Neural cell (in vitro differentiated cells): ENCODE results near the gene TMEM98. TPM values are rescaled to one million over a fixed set of nuclear protein-coding genes. Genes with fewer than 3 reads are reported as not detected.
"Not testable (repeated sequence)": the region's sequence is repeated elsewhere in the genome, so short reads cannot be mapped to it uniquely, and the experiment has no call there.

Source experiments
- H2AFZ ChIP-seq: fragments of 200-600, 300-800 bp; sonication (generic), shearing (Covaris generic); 2 replicates; pipeline ENCODE4 v1.6.0; 2014; ENCODE audit warnings: low read depth, mild to moderate bottlenecking, antibody characterized with exemption, low read length, moderate library complexity
- H3F3A ChIP-seq: fragments of 200-600 bp; shearing (Covaris generic); 2 replicates; pipeline ENCODE4 v1.6.1; 2016; ENCODE audit warnings: mild to moderate bottlenecking, moderate library complexity, mixed read lengths, antibody characterized with exemption, low read length; ENCODE audit not compliant: insufficient read depth, poor library complexity, severe bottlenecking
- H3K27ac ChIP-seq: fragments of 200-600, 300-800 bp; sonication (generic), shearing (Covaris generic); 2 replicates; pipeline ENCODE4 v1.5.1; 2014; ENCODE audit warnings: mild to moderate bottlenecking, low read length, moderate library complexity
- H3K27me3 ChIP-seq: fragments of 300-800, 200-600 bp; sonication (generic), shearing (Covaris generic); 2 replicates; pipeline ENCODE4 v1.6.0; 2014; ENCODE audit warnings: mild to moderate bottlenecking, low read depth, low read length, moderate library complexity; ENCODE audit not compliant: insufficient read depth
- H3K36me3 ChIP-seq: fragments of 300-800, 200-600 bp; sonication (generic), shearing (Covaris generic); 2 replicates; pipeline ENCODE4 v1.5.1; 2014; ENCODE audit warnings: mild to moderate bottlenecking, antibody characterized with exemption, low read length, moderate library complexity; ENCODE audit not compliant: insufficient read depth
- H3K4me2 ChIP-seq: fragments of 300-800, 200-600 bp; sonication (generic), shearing (Covaris generic); 2 replicates; pipeline ENCODE4 v1.6.0; 2014; ENCODE audit warnings: mild to moderate bottlenecking, low read length
- H3K4me3 ChIP-seq: fragments of 300-800, 200-600 bp; sonication (generic), shearing (Covaris generic); 2 replicates; pipeline ENCODE4 v1.5.1; 2014; ENCODE audit warnings: mild to moderate bottlenecking, low read length, moderate library complexity
- H3K79me2 ChIP-seq: fragments of 200-600 bp; shearing (Covaris generic); replicated peaks from 2 replicates; pipeline ENCODE4 v1.6.0; 2014; ENCODE audit warnings: mild to moderate bottlenecking, low read length, moderate library complexity; ENCODE audit not compliant: insufficient read depth
- H3K9ac ChIP-seq: fragments of 300-800, 200-600 bp; sonication (generic), shearing (Covaris generic); 2 replicates; pipeline ENCODE4 v1.6.1; 2016; ENCODE audit warnings: mild to moderate bottlenecking, low read length, mixed read lengths
- H3K9me2 ChIP-seq: fragments of 200-600 bp; shearing (Covaris generic); 2 replicates; pipeline ENCODE4 v1.6.1; 2016; ENCODE audit warnings: mild to moderate bottlenecking, low read length, mixed read lengths; ENCODE audit not compliant: insufficient read depth
- H3K9me3 ChIP-seq: fragments of 200-600, 300-800 bp; sonication (generic), shearing (Covaris generic); 2 replicates; pipeline ENCODE4 v1.6.1; 2016; ENCODE audit warnings: mild to moderate bottlenecking, mixed run types, low read length, moderate library complexity, mixed read lengths
- H4K20me1 ChIP-seq: fragments of 200-600 bp; shearing (Covaris generic); 2 replicates; pipeline ENCODE4 v1.6.1; 2016; ENCODE audit warnings: mild to moderate bottlenecking, mixed run types; ENCODE audit not compliant: insufficient read depth
- CTCF ChIP-seq: fragments of 450-650 bp; IDR thresholded peaks from 2 replicates; pipeline ENCODE4 v1.5.1; 2014; ENCODE audit warnings: antibody characterized with exemption, mild to moderate bottlenecking, moderate library complexity; ENCODE audit not compliant: poor library complexity, severe bottlenecking
- EP300 ChIP-seq: fragments of 450-650 bp; conservative IDR thresholded peaks from 2 replicates; pipeline ENCODE4 v1.6.1; 2014; ENCODE audit warnings: antibody characterized with exemption, mild to moderate bottlenecking, moderate library complexity; ENCODE audit not compliant: poor library complexity, severe bottlenecking
- EZH2 ChIP-seq: fragments of 200-600, 300-800 bp; shearing (Covaris generic), sonication (generic); IDR thresholded peaks from 2 replicates; pipeline ENCODE4 v1.6.1; 2014; ENCODE audit warnings: antibody characterized with exemption, low read length, borderline replicate concordance, mild to moderate bottlenecking; ENCODE audit not compliant: insufficient read depth, poor library complexity, severe bottlenecking
- MXI1 ChIP-seq: fragments of 450-650 bp; conservative IDR thresholded peaks from 2 replicates; pipeline ENCODE4 v1.6.1; 2014; ENCODE audit warnings: antibody characterized with exemption, mild to moderate bottlenecking; ENCODE audit not compliant: poor library complexity, severe bottlenecking
- POLR2AphosphoS5 ChIP-seq: IDR thresholded peaks from 2 replicates; pipeline ENCODE4 v1.6.1; 2012
- RAD21 ChIP-seq: fragments of 450-650 bp; conservative IDR thresholded peaks from 2 replicates; pipeline ENCODE4 v1.6.1; 2014; ENCODE audit warnings: antibody characterized with exemption, mild to moderate bottlenecking, moderate library complexity
- REST ChIP-seq: IDR thresholded peaks from 2 replicates; pipeline ENCODE4 v1.6.1; 2012; ENCODE audit warnings: borderline replicate concordance
- SMC3 ChIP-seq: fragments of 450-650 bp; conservative IDR thresholded peaks from 2 replicates; pipeline ENCODE4 v1.6.1; 2014; ENCODE audit warnings: antibody characterized with exemption, mild to moderate bottlenecking, moderate library complexity; ENCODE audit not compliant: poor library complexity
- TAF1 ChIP-seq: IDR thresholded peaks from 2 replicates; pipeline ENCODE4 v1.6.1; 2012; ENCODE audit warnings: low read depth
- polyA plus RNA-seq: library from polyadenylated mRNA; depleted of rRNA; stranded (reverse); fragments of >200 nt; gene quantifications from 2 replicates; pipeline ENCODE4 v1.2.3, GENCODE V29; 2014

The TMEM98 gene
- polyA plus RNA-seq, 1 donor from 2014 or later = 65.1 TPM

GRCh38 chr17:32882029-32882428 lies 45.9 kb upstream of the TMEM98 start:
- H3K27ac ChIP-seq = no peak overlapping the region
- no peaks in the 10 kb centered on the region for H3K79me2 ChIP-seq
- no peaks in the 10 kb centered on the region for H4K20me1 ChIP-seq
- H3F3A ChIP-seq = no peaks in the 10 kb centered on the region
- H3K4me2 ChIP-seq = no peak overlapping the region
- H3K27me3 ChIP-seq = no peaks in the 10 kb centered on the region
- no peaks in the 10 kb centered on the region for H3K36me3 ChIP-seq
- H3K9me2 ChIP-seq = no peaks in the 10 kb centered on the region
- no peak overlapping the region for H2AFZ ChIP-seq
- no peak for TF ChIP-seq SMC3
- no peak for TF ChIP-seq REST
- TF ChIP-seq MXI1 = no peak
- TF ChIP-seq RAD21 = no peak
- no peak for TF ChIP-seq EP300
- TF ChIP-seq CTCF = no peak
- TF ChIP-seq TAF1 = no peak
- TF ChIP-seq POLR2AphosphoS5 = no peak
- TF ChIP-seq EZH2 = no peak
- no peak overlapping the region for H3K9ac ChIP-seq
- no peaks in the 10 kb centered on the region for H3K9me3 ChIP-seq
- H3K4me3 ChIP-seq = no peak overlapping the region

DNA sequence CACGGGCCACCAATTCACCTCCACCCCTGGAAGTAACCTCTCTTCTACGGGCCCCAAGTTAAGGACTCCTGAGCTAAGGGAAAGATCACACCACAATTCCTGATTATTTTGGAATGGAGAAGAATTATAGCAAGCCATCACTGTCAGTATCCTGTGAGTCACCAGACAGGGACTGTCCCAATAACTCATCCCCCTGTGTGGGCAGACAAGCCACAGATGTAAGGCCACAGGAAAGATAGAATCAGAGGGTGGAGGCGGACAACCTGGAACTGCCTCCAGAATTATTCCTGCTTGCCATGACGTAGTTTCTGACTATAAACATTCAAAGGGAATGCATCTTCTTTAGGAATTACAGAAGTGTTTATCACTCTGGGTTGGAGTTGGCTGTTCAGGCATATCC lies 45.2 kb upstream of the TMEM98 start:
- no peaks in the 10 kb centered on the region for H3F3A ChIP-seq
- no peaks in the 10 kb centered on the region for H3K9me3 ChIP-seq
- no peak for TF ChIP-seq SMC3
- no peak for TF ChIP-seq EZH2
- TF ChIP-seq RAD21 = no peak
- TF ChIP-seq CTCF = no peak
- TF ChIP-seq EP300 = no peak
- H3K27ac ChIP-seq = no peak overlapping the region
- H3K36me3 ChIP-seq = no peaks in the 10 kb centered on the region
- H3K4me3 ChIP-seq = no peak overlapping the region
- no peaks in the 10 kb centered on the region for H3K79me2 ChIP-seq
- no peaks in the 10 kb centered on the region for H3K27me3 ChIP-seq
- no peak overlapping the region for H3K4me2 ChIP-seq
- no peaks in the 10 kb centered on the region for H3K9me2 ChIP-seq
- H4K20me1 ChIP-seq = no peaks in the 10 kb centered on the region
- H3K9ac ChIP-seq = no peak overlapping the region
- no peak overlapping the region for H2AFZ ChIP-seq

- H3K9me2 ChIP-seq, H3F3A ChIP-seq, H3K9ac ChIP-seq, H3K27ac ChIP-seq, H3K4me2 ChIP-seq, H3K9me3 ChIP-seq, H3K79me2 ChIP-seq, H2AFZ ChIP-seq, H3K27me3 ChIP-seq, H3K36me3 ChIP-seq, H4K20me1 ChIP-seq, H3K4me3 ChIP-seq: not testable (repeated sequence)
Observed at GRCh38 chr17:32886951-32887350, 41.0 kb upstream of the TMEM98 start.

DNA sequence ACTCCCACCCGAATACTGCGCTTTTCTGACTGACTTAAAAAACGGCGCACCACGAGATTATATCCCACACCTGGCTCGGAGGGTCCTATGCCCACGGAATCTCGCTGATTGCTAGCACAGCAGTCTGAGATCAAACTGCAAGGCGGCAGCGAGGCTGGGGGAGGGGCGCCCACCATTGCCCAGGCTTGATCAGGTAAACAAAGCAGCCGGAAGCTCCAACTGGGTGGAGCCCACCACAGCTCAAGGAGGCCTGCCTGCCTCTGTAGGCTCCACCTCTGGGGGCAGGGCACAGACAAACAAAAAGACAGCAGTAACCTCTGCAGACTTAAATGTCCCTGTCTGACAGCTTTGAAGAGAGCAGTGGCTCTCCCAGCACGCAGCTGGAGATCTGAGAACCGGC lies 40.5 kb upstream of the TMEM98 start:
- H3K4me2 ChIP-seq, H2AFZ ChIP-seq, H3K27ac ChIP-seq, H3K36me3 ChIP-seq, H4K20me1 ChIP-seq, H3K79me2 ChIP-seq, H3K4me3 ChIP-seq, H3K9me2 ChIP-seq, H3F3A ChIP-seq, H3K27me3 ChIP-seq, H3K9ac ChIP-seq, H3K9me3 ChIP-seq: not testable (repeated sequence)
